Panc1 (cell line): Measurements from ENCODE around the gene CHMP5. TPM values are rescaled to one million over a fixed set of nuclear protein-coding genes. Genes with fewer than 3 reads are reported as not detected.

Source experiments
- ATAC-seq: fragments of 200-7000 bp; cut with Tn5 transposase; 2 replicates; pipeline ENCODE4 v1.9.1; 2020; ENCODE audit warnings: mild to moderate bottlenecking, moderate library complexity
- BruUV-seq: library from RNA; stranded (reverse); fragments of 400-500 nt; replicated peaks from 2 replicates; lab custom pipeline; 2021; lab: Mats Ljungman, UMichigan
- CTCF ChIA-PET: fragments of 300-600 bp; sonication (Branson Sonifier 250); formaldehyde crosslinking; loops from one replicate; lab custom pipeline; 2022; ENCODE audit warnings: antibody characterized with exemption; lab: Charles Lee
- POLR2A ChIA-PET: fragments of 300-600 bp; sonication (Branson Sonifier 250); formaldehyde crosslinking; loops from one replicate; lab custom pipeline; 2022; ENCODE audit warnings: antibody characterized with exemption; lab: Charles Lee
- DNase-seq: peaks from one replicate; pipeline ENCODE4 v3.0.0-alpha.2; 2010; ENCODE audit warnings: low read depth, low spot score
- H3K27ac ChIP-seq: 2 replicates; pipeline ENCODE4 v1.5.1; 2011; ENCODE audit warnings: mild to moderate bottlenecking, low read length, inconsistent platforms
- H3K27me3 ChIP-seq: fragments of 200-500 bp; sonication (Bioruptor generic); 2 replicates; pipeline ENCODE4 v1.6.0; 2014; ENCODE audit warnings: low read length, inconsistent platforms; ENCODE audit not compliant: control insufficient read depth, insufficient read depth
- H3K36me3 ChIP-seq: fragments of 200-500 bp; sonication (Bioruptor generic); 2 replicates; pipeline ENCODE4 v1.5.1; 2014; ENCODE audit warnings: inconsistent platforms, mild to moderate bottlenecking, low read length, moderate library complexity; ENCODE audit not compliant: control insufficient read depth, insufficient read depth
- H3K4me1 ChIP-seq: 2 replicates; pipeline ENCODE4 v1.5.1; 2011; ENCODE audit warnings: inconsistent platforms, mild to moderate bottlenecking, low read length, moderate library complexity; ENCODE audit not compliant: control insufficient read depth, insufficient read depth
- H3K4me3 ChIP-seq, 2 experiments: 2 replicates each; pipeline ENCODE4 v1.5.1; 2011 to 2012; ENCODE audit warnings: low read depth in 2 of 2, low read length in 2 of 2, mild to moderate bottlenecking in 2 of 2, inconsistent platforms in 1 of 2, moderate library complexity in 1 of 2
- H3K9me3 ChIP-seq: fragments of 200-500 bp; sonication (Bioruptor generic); 2 replicates; pipeline ENCODE4 v1.5.1; 2014; ENCODE audit warnings: low read depth, mild to moderate bottlenecking, inconsistent platforms, low read length, moderate library complexity; ENCODE audit not compliant: control insufficient read depth, insufficient read depth
- POLR2AphosphoS5 ChIP-seq: IDR thresholded peaks from 2 replicates; pipeline ENCODE4 v1.6.1; 2012; ENCODE audit warnings: mild to moderate bottlenecking, low read depth, low read length, moderate library complexity
- REST ChIP-seq, 2 experiments: IDR thresholded peaks; 2 replicates each; pipeline ENCODE4 v1.6.1; 2011 to 2012; ENCODE audit warnings: low read depth in 2 of 2, control low read depth in 1 of 2, low read length in 1 of 2, mild to moderate bottlenecking in 1 of 2, moderate library complexity in 1 of 2; ENCODE audit not compliant: insufficient read depth in 1 of 2
- SIN3A ChIP-seq: IDR thresholded peaks from 2 replicates; pipeline ENCODE4 v1.6.1; 2012; ENCODE audit warnings: low read depth, mild to moderate bottlenecking, low read length, moderate library complexity, borderline replicate concordance; ENCODE audit not compliant: insufficient read depth
- TCF7L2 ChIP-seq: IDR thresholded peaks from 2 replicates; pipeline ENCODE4 v1.6.1; 2011; ENCODE audit warnings: mild to moderate bottlenecking, low read depth, low read length, inconsistent platforms
- in situ Hi-C: cut with HindIII; loops from 2 replicates; pipeline ENCODE4 v1.10.0; 2016; ENCODE audit warnings: low sequenced_read_pairs, low pct_unique_long_range_greater_than_20kb
- intact Hi-C: fragments of 100-400 bp; cut with micrococcal nuclease; formaldehyde crosslinking; loops from one replicate; pipeline ENCODE4 v1.10.0; 2022; ENCODE audit not compliant: unreplicated experiment
- total RNA-seq: library from RNA; stranded (reverse); gene quantifications from one replicate; pipeline ENCODE4 v1.2.1, GENCODE V29; 2021; ENCODE audit not compliant: unreplicated experiment
- TF ChIP-seq, protein P1 (sequence below): fragments of 450-650 bp; IDR thresholded peaks from 2 replicates; pipeline ENCODE4 v1.5.1; 2017; ENCODE audit warnings: mild to moderate bottlenecking

CHMP5 gene
- total RNA-seq, 1 experiment from 2014 or later = 74.5 TPM

- peaks cover 2% of the 10 kb centered on the region; the same call in 1 of the 2 replicates for H3K27me3 ChIP-seq
- no peaks in the 10 kb centered on the region for H3K36me3 ChIP-seq
- intact Hi-C loops = no loop called here
- CTCF ChIA-PET = no interaction called here
- no peak for ATAC-seq
- POLR2A ChIA-PET = no interaction called here
- BruUV-seq = no TSS peak
- no peak overlapping the region for H3K27ac ChIP-seq
- H3K9me3 ChIP-seq = no peaks in the 10 kb centered on the region
- in situ Hi-C loops = no loop called here
- no peak for DNase-seq
- TF ChIP-seq, protein P1, sequence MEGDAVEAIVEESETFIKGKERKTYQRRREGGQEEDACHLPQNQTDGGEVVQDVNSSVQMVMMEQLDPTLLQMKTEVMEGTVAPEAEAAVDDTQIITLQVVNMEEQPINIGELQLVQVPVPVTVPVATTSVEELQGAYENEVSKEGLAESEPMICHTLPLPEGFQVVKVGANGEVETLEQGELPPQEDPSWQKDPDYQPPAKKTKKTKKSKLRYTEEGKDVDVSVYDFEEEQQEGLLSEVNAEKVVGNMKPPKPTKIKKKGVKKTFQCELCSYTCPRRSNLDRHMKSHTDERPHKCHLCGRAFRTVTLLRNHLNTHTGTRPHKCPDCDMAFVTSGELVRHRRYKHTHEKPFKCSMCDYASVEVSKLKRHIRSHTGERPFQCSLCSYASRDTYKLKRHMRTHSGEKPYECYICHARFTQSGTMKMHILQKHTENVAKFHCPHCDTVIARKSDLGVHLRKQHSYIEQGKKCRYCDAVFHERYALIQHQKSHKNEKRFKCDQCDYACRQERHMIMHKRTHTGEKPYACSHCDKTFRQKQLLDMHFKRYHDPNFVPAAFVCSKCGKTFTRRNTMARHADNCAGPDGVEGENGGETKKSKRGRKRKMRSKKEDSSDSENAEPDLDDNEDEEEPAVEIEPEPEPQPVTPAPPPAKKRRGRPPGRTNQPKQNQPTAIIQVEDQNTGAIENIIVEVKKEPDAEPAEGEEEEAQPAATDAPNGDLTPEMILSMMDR = no peak
- 0 out of 2 replicates have a peak, but pooled peaks cover 2% of the 10 kb centered on the region for H3K4me1 ChIP-seq
- no peak overlapping the region for H3K4me3 ChIP-seq
Observed at GRCh38 chr9:33228606-33229005, 36.2 kb upstream of the CHMP5 start.

GRCh38 chr9:33229359-33230114, 35.3 kb upstream of the CHMP5 start:
- Histone ChIP-seq H3K36me3 (no peaks in the 10 kb centered on the region), H3K4me1 (0 out of 2 replicates have a peak, but pooled peaks cover 2% of the 10 kb centered on the region), H3K27ac (no peak overlapping the region), H3K27me3 (peaks cover 2% of the 10 kb centered on the region; the same call in 1 of the 2 replicates), H3K9me3 (no peaks in the 10 kb centered on the region), H3K4me3 (no peak overlapping the region)
- ChIA-PET CTCF (no interaction called here), POLR2A (no interaction called here)
- in situ Hi-C loops (no loop called here), intact Hi-C loops (no loop called here)
- no TSS peak for BruUV-seq
- DNase-seq (peak; percentile 64), ATAC-seq (peak; percentile 22; the same call in 1 of the 2 replicates)
- TF ChIP-seq, protein P1 = no peak
- TF ChIP-seq POLR2AphosphoS5 (no peak), SIN3A (no peak), TCF7L2 (no peak), REST (IDR thresholded peaks at IDR 0.05; ENCODE audit: insufficient read depth in 1 of 2, low read depth in 2 of 2, low read length in 1 of 2) (no peak)
